GM19395 (cell line): ENCODE results near the gene TMEM255B.

ENCODE experiments used
- ATAC-seq: cut with Tn5 transposase; IDR thresholded peaks from one replicate; pipeline ENCODE4 v1.9.1; 2021; ENCODE audit warnings: mild to moderate bottlenecking, moderate library complexity; ENCODE audit not compliant: unreplicated experiment

TMEM255B gene

DNA sequence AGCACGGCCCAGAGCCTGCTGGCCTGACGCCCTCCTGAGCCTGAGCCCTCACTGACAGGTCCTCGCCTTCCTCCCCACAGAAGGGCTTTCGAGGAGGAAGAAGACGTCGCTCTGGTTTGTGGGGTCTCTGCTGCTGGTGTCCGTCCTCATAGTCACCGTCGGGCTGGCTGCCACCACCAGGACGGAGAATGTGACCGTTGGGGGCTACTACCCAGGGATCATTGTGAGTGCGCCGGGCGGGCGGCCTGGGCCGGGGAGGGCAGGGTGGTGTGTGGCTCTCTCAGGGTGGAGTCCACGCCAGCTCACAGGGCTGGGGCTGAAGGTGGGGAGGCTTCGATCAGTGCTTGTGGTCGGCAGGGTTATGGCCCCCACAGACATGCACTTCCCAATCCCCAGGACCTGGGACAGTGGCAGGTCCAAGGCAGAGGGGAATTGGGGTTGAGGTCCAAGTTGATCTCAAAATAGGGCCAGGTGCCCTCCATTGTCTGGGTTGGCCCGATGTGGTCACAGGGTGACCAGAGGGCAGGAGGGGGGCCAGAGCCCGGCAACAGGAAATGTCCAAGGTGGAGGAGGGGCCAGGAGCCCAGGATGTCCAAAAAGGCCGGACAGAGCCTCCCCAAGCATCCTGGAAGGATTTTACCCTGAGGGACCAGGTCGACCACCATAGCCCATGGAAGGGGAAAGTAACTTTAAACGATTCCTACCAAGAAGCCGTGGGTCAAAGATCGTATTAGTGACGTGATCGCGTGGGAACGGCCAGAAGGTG lies 7.2 kb downstream of the TMEM255B start:
- no peak for ATAC-seq

DNA sequence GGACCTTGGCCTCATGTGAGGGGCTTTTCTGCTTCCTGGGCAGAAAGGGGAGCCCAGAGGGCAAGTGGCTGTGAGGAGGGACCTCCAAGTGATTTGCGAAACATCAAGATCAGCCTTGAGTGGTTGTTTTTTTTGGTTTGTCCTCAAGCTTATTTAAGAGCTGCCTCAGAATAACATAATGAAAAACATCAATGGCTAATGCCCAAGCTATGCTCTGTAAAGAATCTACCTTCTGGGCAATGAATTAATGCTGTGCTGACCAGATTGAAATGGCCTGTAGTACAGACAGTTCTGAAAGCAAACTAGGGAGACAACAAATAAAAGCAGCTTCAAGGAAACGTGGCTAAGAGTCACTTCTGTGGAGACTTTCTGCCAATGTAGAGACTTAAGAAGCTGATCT lies 8.3 kb downstream of the TMEM255B start:
- ATAC-seq, result no peak

DNA sequence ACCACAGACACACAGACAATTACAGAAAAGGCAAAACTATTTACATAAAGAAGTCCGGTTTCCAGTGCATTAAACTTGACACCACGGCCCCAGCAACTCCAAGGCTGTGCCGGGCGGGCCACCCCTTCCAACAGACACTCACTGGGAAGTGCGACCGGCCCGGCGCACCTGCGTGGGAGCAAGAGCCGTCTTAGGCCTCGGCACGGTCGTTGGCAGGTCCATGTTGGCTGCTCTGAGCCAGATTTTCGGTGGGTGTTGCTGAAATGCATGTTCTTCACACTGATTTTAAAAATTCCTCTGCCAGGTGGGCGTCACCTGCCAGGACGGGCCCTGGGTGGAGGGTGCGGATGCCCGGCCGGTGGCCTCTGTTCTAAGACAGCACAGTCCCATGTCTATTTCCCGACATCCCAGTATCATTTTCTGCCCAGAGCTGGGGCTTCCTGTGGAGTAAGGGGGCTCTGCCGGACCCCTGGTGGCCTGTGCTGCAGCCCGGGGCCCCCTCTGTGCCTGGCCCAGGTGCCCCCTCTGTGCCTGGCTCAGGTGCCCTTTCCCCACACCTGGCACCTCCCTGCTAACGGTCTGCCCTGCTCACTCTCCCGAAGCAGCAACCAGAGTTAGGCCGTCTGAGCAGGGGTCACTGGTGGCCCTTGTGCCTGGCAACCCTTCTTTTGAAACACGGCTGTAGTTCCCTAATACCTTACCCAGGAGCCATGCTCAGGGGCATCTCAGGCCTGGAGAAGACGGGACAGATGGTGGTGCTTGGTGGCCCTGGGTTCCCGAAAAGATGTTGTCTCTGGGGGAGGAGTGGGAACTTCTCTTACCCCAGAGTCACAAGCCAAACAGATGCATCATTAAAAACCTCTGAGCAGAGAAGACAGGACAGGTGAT lies 9.2 kb downstream of the TMEM255B start:
- no peak for ATAC-seq

DNA sequence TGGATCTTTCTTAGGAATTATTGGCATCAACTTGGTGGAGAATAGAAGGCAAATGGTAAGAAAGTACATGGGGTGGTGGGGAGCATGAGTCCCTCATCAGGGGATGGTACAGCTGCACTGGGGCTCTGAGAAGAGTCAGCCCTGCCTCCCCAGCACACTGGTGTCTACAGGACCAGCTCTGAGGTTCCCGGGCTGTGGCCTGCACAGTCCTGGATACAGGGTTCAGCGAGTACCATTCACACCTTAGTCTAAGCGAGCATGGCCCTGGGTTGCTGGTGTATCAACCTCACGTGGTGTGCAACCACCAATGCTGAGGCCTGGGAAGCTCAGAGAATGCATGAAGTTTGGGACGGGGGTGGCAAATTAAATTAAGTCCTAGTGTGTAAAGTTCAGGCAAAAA lies 10.1 kb downstream of the TMEM255B start:
- ATAC-seq, result no peak

DNA sequence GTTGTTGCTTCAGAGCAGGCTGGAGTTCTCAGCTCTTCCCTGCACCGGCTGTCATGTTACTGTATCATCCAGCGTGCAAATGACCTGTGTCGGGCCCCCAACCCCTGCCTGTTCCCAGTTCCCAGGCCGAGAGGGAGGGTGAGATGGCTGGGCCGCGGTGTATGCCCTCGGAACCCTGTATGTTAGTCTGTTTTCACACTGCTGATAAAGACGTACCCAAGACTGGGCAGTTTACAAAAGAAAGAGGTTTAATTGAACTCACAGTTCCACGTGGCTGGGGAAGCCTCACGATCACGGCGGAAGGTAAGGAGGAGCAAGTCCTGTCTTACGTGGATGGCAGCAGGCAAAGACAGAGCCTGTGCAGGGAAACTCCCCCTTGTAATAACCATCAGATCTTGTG lies 10.9 kb downstream of the TMEM255B start:
- ATAC-seq, result no peak

DNA sequence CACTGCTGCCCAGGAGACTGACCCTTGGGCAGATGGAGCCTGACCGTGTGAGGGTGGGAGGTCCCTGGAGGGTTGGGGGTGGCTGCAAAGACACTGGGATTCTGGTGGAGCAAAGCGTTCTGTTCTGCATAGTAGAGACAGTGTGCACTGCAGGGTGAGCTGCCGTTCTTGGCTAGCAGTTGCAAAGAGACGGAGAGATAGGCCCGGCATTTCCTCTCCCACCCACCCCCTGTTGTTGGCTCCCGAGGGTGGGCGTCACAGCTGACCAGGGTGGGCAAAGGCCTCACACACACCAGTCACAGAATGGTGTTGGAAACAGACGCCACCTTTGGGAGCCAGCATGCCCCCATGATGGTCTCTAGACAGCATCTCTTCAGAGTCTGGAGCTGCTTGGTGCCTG lies 11.4 kb downstream of the TMEM255B start:
- ATAC-seq, result no peak

DNA sequence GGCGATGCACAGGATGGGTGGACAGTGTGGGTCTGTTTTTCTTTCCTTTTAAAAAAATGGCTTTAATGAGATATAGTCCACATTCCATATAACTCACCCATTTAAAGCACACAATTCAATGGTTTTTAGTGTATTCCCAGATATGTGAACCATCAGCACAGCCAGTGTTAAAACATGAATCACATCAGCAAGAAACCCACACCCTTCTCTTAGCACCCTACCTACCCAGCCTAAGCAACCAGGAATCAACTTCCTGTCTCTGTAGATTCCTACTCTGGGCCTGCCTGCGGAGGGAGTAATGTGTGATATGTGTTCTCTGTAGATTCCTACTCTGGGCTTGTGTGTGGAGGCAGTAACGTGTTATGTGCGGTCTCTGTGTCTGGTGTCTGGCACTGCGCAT lies 11.9 kb downstream of the TMEM255B start:
- ATAC-seq, result no peak

DNA sequence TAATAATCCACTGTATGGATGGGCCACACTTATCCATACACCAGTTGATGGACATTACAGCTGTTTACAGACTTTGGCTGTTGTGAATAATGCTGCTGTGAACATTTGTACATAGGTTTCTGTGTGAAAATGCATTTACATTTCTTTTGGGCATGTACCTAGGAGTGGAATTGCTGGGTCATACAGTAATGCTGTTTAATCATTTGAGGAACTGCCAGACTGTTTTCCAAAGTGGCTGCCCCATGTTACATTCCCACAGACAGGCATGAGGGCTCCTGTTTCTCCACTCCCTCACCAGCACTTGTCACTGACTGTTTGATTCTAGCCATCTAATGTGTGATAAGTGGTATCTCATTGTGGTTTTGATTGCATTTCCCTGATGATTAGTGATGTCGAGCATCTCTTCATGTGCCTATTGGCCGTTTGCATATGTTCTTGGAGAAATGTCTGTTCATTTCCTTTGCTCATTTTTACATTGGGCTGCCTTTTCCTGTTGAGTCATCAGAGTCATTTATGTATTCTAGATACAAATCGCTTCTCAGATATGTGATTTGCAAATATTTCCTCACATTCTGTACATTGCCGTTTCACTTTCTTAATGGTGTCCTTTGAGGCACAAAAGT lies 12.8 kb downstream of the TMEM255B start:
- no peak for ATAC-seq

DNA sequence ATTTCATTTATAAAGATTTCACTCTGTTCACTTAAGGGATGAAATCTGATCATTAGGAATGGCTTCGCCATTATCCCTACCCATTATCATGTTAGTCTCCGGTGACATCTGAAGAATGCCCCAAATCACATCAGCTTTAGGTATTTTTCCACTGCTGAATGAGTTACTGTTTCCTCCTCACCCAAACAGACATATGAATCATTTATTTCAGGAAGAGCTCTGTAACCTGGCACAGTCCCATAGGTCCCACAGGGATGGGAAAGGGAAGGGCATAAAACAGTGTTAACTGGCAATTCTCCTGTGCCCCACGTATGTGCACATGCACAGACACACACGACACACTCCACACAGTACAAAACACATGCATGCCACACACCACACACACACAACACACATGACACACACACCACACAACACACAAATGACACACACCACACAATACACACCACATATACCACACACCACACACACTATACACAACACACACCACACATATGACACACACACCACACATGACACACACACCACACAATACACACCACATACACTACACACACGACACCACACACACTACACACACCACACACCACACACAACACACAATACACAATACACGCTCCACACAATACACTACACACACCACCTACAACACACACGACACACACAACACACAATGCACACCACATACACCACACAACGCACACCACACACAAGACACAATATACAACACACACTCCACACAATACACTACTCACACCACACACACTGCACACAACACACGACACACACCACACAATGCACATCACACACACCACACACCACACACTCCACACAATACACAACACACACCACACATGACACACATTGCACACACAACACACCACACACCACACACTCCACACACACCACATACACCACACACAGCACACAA lies 15.4 kb downstream of the TMEM255B start:
- no peak for ATAC-seq

DNA sequence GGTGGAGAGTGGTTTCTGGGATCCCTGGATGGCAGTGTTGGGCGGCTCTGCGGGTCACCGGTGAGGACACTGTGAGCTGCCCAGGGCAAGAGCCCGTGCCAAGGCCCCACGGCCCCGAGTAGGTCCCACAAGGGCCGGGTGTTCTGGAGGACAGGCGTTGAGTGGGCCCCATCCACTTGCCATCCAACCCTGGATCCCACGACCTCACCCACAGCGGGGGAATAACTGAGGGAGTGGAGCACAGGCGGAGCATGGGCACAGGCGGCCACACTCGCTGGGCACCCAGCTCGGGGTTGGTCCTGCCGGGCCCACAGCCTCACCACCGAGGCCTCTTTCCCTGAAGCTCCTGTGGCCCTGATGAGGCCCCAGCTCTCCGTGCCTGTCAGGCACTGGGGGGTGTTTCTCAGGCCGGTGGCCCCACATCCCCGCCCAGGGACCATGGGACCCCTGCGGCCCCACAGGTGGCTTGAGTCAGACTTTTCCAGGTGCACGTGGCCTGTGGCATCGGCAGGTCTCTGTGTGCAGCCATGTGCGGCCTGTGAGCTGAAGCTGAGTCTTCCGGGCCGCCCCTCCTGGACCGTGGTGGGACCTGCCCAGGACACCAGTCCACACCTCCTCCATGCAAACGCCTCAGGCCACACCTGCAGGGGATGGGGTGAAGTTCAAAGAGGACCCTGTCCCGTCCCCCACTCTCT lies 16.6 kb downstream of the TMEM255B start:
- no peak for ATAC-seq

DNA sequence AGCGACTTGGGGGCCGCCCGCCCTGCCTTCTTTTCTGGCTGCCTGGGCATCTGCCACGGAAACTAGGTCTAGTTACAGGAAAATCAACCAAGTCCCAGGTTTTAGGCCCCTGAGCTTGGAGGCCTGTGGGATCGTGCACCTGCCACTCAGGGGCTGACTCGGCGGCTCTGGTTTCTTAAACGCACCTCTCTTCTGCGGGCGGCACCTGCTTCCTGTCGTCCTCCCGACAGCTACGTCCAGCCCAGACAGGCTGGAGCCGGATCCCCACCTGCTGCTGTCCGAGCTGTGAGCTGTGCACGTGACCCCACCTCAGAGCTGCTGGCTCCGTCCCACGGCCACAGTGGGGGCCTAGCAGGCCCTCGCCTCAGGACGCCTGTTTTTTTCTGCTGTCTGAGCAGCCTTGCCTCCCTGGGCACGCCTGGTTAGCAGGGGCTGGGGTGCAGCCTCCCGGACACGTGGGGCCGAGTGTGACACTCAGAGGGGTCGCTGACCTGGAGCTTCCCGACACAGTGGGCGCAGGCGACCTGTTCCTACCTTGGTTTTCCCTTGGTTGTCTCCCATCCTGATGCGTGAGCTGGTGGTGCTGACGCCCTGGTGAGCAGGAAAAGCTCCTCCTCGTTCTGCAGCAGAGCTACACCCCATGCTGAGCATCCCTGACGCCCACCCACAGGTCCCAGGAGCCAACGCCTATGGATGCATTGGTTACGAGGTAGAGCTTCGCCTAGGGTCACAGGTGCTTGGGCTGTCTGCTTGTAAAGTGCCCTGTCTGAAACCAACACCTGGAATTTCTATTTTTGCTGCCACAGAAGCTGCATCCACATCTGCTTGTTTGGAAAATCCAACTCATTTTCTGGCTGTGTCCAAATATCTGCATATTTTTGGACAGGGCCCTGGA lies 17.5 kb downstream of the TMEM255B start:
- ATAC-seq, result no peak

DNA sequence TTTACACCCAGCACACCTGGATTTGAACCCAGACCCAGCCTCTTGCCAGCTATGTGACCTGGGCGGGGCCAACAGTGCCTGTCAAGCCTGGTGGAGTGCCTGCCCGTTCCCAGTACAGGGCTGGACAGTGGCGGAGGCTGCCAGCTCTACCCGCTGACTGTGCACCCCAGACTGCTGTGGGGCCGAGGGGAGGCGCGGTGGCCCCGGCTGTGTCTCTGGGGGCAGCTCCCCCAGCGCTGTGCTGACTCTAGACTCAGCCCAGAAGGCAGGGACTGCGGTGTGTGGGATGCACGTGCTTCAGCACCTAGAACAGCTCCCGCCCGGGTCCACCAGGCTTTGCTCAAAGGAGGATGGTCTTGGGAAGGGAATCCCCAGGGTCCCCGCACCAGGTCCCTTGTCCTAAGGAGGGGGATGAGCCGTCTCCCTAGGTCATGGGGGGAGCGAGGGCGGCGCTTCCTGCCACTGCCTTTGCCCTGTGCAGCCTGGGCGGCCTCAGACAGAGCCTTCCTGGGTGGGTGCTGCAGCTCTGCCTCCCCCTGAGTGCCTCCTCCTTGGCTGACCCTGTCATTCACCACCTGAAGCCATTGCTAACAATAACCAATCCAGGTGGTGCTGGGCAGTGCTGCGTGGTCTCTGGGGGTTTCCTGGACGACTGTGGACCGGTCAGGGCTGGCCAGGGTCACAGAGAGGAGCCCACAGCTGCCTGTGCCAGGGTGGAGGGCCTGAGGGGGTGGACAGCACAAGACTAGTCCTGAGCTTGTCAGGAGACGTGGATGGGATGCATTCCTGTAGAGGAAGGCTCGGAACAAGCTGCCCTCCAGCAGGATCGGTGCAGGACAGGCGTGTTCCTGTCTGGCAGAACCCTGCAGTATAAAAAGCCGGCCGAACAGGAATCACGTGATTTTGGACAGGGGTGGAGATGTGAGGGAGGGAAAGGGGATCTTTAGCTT lies 18.6 kb downstream of the TMEM255B start:
- ATAC-seq, result no peak

DNA sequence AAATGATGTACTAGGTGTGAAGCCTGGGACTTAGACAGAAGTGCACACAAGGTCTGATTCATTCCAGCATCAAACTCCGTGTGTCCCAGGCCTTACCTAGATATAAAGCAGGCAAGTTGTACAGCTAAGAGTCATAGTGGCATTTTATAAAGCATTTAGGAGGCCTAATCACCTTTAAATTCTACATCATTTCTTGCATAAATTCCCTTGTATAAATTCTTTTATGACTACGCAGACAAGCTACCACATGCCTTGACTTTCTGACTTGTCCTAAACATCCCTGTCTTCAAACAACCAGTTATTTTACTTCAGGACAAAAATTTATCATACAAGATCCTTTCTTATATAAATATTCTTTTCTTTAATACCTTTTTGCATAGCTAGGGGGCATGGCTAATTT lies 22.5 kb downstream of the TMEM255B start:
- ATAC-seq, result no peak

DNA sequence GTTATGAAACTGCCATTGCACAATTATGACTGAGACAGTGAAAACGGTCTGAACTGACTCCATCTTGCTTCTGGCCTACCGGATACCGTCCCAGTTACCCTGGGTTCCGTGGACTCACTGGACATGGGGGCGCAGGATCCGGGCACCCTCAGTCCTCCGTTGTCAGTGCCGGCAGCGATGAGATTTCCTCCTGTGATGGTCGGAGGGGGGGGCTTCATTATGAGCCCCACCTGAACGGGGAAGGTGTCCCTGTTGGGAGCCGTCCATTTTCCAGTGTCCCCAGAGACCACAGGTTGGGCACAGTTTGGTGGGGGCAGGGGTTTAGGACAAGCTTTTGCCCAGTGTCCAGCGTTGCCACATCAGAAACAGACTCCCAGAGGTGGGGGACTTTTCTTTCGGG lies 23.4 kb downstream of the TMEM255B start:
- ATAC-seq, result no peak

DNA sequence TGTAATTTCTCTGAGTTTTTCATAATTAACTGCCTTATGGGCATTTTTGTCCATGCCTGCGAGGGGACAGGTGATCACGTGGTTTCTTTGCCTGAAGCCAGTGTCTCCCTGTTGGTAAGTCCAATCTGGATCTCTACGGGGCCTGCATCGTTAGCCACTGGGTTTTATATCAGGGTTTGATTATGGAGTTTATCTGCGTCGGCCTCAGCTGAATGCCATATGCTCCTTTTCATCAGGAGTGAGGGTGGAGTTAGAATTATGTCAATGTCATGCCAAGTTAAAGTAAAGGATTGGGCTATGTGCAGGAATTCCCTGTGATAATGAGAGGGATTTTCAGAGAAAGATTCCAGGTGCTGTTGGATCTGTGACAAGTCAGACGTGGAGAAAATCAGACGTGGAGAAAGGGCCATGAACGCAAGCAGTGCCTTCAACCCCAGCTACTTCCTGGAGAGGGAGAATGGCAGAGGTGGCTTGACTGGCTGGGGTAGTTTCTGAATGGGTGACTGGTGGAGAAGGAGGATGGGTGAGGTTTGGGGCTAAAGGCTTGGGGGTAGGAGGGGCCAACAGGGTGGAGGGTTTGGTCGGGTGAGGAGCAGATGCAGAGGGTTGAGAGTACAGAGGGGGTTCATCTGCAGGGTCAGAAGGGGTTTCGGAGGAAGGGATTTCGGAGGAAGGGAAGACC lies 24.3 kb downstream of the TMEM255B start:
- ATAC-seq, result no peak

DNA sequence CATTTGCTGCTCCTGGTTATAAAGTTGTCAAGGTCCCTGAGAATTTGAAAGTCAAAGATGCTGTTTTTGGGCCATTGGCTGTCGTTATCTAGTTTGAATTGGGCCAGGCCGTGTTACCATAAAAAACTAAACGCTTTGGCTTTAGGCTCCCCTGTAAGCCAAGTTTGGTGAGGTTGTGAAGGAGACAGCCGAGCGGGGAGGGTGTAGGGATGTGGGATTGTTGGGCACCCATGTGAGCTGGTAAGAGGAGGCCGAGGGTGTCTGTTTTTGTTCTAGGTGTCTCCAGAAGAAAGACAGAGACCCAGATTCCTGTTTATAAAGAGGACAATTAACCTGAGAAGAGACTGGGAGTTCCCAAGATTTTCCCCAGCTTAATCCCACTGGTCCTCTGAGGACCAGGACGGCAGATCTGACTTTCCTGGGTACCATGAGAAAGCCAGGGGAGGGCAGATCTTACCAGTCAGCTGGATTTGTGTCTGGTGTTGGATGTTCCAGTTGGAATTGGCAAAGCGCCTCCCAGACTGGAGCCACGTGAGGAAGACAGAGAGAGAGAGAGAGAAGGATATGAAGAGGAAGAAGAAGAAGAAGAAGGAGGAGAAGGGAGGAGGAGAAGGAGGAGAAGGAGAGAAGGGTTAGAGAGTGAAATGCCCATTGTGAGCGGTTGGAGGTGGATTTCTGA lies 25.1 kb downstream of the TMEM255B start:
- ATAC-seq, result no peak

DNA sequence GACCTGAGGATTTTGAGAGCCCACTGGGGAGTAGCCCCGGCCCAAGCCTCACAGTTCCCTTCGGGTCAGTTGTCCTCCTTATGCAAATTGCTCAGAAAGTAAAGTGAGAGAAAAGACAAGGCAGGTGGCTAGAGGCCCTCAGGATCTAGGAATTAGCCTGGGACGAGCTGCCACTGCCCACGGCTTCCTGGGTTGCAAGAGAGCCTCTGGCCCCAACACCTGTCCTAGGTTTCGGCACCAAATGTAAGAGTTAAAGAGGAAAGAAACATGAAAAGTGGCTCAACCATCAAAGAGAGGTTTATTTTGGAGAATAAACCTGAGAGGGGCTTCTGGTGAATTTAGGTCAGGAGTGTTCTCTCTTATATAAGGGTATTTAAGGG lies 25.6 kb downstream of the TMEM255B start:
- no peak for ATAC-seq
